Stimulated activated CD4-positive, alpha-beta T cell treated with anti-CD3 and anti-CD28 coated beads, Interleukin-12 subunit alpha, Interleukin-12 subunit beta, amount 100 ng/mL, for 4 hours (primary cell): ENCODE measurements around the gene ITPR3.

Experiments
- DNase-seq: peaks from one replicate; pipeline ENCODE4 v3.0.0-alpha.2; 2020

Gene ITPR3

DNA sequence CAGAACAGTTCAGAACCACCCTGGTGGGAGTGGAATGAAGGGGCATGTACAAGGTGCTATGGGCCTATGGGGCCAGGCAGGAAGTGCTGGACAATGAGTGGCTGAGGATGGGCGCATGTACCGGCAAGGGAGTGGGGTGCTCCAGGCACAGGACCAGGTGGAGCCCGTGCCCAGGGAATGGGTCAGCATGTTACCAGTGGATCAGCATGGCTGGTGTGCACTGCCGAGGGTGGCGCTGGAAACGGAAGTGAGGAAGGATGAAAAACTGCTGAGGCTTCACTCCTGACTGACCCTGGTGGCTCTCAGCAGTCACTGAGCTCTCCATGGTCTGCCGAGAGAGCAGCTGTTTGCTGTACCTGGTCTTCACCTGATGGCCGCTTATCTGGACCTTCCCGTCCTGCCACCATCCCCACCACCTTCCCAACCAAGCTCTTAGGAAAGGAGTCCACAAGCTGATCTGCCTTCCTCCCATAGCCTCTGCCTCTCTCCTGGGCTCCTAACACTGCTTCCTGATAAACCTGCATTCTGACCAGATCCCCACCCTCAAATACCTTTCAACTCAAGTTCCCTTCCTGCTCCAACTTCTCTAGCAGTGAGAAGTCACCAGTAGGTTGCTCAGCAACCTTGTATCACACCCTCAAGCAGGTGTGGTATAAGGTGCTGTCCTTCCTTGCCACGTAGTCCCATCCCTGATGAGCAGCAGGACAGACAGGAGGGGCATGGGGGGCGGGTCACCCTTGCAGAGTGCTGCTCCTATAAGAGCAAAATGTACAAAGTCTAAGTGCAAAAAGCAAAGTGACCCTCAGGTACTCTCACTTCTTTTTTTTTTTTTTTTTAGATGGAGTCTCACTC is 83.3 kb downstream of the ITPR3 start:
- no peak for DNase-seq

DNA sequence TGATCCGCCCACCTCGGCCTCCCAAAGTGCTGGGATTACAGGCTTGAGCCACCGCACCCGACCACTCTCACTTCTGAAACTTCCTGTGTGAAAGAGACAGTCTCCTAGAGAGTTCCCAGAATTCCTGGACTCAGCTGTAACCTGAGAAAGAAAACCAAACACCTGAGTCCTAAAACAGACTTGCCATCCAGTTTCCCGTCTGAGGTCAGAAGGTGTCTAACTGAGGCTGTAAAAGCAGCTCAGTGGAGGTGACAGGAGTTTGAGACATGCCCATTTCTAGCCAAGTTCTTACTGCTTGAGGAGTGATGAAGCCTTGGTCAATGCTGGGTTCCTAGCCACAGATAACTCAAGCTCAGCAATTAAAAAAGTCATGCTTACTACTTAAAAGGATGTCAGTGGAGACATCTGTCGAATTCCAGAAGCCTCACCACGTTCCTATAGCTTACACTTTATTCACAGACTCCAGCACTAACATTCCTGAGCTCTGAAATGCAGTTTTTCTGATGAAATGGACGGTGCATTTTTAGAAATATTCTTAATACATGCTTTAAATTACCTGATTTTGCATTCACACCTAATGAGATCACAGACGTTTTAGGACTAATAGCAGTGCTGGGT is 84.3 kb downstream of the ITPR3 start:
- no peak for DNase-seq

DNA sequence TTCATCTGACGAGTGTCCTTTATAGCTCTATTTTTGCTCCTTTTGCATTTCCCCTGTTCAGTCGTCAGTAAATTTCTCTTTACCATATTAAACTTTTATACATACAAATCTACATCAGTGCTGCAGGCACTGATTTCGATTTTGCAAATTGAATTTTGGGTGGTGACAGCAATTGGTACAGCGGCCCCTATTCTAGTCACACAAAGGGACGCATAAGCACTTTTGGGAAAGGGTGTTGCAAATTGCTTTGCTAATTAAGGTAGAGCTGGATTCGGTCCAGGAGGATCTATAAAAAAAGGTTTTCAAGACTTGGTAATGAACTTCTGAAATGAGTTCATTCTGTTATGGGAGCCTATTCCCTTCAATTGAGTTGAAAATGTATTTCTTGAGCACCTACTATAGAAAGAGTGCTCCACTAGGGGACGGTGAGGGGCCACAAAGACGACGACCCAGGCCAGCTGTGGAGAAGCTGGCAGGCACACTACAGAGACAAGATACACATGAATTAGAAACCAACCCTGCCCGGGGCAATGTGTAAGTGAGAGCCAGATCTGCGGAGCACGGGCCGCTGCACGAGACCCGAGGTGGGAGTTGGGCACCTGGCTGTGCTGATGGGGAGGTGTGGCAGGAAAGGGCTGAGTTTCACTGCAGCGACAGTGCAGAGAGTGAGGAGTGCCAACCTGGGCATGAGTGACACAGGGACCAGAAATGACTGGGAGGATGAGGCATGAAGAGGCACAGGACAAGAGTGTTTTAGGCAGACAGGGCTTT is 85.0 kb downstream of the ITPR3 start:
- no peak for DNase-seq

DNA sequence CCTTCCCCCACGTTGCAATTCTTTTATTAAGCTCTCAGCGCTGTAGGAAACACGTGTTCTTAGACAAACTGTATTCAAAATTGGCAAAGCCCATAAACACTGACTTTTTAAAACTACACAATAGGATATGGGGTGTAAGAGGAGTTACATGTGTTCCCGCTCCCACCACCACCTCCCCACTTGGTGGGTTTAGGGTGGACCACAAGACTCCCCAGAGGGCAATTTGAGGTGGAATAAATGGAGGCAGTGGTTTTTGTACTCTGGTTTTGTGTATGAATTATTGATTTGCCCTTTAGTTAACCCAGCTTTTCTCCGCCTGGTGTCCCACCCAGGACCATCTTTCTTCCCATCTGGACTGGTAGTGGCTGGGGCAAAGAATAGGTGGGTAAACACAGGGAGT is 86.6 kb downstream of the ITPR3 start:
- DNase-seq, result no peak

DNA sequence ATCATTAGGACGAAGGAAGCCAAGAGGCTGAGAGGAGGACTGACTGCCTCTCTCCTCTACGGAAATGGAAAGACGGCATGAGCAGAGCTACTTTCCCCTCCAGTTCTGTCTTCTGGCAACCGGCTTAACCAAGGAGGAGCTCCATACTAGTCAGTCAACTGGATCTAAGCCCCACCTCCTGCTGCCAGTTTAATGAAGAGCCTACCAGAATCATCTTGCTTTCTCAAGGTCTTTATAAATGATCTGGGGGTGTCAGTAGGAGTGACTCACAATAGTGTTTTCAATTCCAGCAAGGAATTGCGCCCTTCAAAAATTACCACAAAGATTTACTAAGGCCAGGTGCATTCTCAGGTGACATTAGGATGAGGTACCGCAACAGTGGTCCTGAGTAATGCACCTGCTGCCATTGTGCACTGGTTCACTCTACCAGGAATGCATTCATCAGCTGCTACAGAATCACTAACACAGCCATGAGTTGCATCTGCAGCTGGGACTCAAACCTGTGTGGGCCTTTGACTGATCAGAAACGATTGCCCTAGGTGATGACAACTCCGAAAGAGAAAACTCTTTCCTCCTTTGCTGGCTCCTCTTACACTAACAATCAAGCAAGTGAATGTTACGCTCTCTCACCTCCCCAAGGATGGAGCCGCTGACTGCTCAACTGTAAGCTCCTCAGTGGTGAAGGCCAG is 87.5 kb downstream of the ITPR3 start:
- DNase-seq, result no peak

DNA sequence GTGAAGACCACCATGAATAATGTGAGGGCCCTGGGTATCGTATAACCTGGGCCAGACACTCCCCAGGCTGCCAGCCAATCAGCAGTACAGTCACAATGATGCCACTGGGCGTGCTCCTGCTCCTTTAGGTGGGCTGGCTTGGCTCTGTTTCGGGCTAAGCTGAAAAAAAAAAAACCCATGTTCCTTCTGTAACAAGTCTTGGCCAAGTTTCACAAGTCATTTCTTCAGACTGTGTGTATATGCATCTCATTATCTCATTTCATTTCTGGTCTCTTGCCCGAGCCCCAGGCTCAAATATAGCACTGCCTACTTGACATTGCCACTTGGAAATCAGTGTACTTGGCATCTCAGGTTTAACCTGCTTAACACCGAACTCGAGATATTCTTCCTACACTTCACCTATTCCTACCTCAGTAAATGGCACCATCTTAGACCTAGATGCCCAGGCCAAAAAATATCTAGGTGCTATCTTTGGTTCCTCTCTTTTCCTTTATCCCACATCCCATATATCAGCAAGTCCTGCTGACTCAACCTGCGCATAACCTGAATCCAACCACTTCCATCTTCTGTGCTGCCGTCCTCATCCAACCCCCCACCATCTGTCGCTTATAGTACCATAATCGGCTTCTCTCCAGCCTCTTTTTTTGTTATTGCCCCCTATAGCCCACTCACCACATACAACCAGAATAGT is 88.6 kb downstream of the ITPR3 start:
- no peak for DNase-seq

DNA sequence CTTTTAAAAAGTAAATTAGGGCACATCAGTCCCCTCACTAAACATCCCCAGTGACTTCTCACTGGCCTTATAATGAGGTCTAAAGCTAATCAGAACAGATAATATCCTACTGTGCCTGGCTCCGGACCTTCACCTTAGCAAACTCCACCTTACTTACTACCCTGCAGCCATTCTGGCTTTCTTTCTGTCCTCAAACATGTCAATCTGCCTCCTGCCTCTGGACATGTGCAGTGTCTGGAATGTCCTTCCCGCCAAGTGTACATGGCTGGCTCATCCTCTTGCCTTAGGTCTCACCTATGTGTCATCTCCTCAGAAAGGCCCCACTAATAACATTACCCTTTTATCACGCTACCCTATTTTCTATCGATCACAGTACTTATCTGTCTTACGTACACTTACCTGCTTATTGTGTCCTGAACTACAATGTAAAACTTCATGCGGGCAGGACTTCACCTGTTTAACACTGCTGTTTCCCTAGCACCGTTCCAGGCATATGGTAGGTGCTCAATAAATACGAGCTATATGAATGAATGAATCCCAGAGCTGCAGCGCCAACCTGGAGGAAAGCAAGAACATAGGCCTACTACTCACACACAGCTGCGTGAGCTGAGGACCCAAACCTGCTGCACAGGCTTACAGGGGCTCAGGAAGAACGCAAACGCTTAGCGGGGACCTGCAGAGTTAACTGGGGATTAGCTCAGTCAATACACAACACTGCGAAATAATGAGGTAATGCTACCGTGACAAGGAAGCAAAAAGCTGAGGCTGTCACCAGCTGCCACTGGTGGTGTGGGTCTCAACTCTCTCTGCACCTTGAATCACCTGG is 89.4 kb downstream of the ITPR3 start:
- no peak for DNase-seq

DNA sequence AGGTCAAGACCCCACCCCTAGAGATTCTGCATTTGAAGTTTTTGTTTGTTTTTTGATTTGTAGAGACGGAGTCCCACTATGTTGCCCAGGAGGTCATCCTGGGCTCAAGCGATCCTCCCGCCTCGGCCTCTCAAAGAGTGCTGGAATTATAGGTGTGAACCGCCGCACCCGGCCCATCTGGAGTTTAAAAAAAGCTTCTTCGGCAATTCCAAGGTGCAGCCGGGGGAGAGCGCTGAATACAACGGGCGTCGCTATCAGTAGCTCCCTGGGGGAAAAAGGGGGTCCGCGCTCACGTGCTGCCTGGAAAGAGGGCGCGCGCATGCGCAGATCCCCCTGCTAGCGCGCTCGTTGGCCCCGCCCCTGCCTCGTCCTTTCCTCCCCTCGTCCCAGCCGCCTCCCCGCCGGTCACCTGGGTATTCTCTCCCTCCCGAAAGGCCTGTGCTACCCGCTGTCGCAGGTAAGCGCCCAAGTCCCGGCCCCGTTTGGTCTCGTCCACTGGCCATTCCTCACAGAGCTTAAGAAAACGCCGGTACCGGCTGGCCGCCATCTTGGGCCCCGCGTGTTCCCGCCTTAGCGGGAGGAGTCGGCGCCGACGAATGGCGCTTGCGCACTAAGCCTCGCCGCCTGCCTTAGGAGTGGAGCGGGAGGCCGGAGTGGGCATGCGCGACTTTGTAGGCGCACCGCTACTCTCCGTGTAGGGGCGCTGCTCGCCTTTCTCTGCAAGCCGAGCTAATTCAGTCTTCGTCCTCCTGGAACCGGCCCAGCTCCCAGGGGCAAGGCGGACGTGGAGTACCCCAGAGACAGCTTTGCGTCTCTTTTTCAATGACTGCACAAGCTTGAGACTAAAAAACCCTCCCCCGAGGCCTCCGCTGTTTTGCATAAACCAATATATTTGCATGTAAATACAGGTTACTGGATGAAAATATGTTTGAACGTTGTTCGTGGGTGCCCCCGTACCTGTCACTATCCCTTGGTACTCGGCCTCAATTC is 90.3 kb downstream of the ITPR3 start, which contains the start of gene UQCC2:
Gene UQCC2, minus strand, starts transcription at position 561 of the 990 bp plus-strand sequence. Its CDS starts 14 bp downstream, at position 547.
- peak; percentile 97 for DNase-seq

DNA sequence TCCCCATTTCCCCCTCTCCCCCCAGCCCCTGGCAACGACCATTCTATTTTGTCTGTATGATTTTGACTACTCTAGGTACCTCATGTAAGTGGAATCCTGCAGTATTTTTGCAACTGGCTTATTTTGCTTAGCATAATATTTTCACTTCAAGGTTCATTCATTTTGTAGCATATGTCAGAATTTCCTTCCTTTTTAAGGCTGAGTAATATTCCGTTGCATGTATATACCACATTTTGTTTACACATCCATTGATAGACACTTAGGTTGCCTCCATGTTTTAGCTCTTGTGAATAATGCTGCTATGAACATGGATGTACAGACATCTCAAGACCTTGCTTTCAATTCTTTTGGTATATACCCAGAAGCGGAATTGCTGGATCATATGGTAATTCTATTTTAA is 91.8 kb downstream of the ITPR3 start:
- no peak for DNase-seq

DNA sequence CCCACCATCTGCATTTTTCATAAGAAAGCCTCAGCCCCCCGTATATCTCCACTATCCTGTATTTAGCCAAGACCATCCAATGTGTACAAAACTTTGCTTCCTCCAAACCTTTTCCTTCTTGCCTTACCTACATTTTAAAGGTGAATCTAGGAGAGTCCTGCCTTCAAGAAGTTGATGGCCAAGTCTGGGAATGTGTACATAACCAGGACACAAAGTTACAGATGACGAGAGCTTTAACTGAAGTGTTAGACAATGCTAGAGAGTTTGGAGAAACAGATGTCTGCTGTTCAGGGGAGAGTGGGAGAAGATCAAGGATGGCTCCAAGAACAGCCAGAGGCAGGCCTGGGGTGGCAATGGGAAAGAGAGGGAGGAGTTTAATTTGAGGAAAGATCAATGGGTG is 92.7 kb downstream of the ITPR3 start:
- no peak for DNase-seq

DNA sequence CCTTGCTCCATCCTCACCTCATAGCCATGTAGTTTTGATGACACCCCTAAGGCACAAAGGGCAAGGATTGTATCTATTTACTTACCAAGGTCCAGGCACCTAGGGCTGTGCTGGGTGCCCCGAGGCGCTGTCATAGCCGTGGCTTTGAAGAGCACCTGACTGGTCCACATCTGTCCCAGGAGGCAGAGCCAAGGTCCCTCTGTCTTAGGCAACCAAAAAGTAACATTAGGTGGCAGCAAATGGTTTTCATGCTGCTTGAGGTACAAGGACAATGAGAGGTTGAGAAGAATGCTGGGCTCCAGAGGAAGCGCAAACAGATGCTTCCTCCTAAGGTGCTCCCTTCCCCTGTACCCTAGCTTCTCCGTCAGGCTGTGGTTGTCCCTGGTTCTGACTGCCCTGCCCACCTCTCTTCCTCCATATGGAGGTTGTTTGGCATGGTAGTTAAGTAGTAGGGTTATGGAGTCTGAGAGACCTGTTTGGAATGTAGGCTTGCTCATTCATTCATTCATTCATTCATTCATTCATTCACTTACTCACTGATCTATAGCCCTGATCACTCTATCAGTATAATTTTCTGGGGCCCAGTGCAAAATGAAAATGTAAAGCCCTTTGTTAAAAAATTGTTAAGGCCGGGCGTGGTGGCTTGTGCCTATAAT is 93.4 kb downstream of the ITPR3 start:
- no peak for DNase-seq

DNA sequence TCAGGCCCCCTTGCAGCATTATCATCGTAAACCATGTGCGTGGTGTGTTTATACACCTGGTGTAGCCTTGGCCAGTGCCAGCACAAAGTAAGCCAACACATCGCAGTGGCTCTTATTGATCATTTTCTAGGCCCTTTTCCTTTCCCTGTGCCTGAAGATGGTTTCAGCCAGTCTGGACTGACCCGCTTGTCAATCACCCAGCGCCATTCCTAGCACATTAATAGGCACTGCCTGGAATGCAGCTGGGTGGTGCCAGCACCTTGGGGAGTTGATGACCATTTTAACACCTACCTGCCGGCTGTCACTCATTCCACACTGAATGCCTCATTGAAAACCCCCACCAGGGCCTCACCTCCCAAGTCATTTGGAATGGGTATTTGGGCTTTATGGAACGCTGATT is 95.3 kb downstream of the ITPR3 start:
- DNase-seq, result no peak

DNA sequence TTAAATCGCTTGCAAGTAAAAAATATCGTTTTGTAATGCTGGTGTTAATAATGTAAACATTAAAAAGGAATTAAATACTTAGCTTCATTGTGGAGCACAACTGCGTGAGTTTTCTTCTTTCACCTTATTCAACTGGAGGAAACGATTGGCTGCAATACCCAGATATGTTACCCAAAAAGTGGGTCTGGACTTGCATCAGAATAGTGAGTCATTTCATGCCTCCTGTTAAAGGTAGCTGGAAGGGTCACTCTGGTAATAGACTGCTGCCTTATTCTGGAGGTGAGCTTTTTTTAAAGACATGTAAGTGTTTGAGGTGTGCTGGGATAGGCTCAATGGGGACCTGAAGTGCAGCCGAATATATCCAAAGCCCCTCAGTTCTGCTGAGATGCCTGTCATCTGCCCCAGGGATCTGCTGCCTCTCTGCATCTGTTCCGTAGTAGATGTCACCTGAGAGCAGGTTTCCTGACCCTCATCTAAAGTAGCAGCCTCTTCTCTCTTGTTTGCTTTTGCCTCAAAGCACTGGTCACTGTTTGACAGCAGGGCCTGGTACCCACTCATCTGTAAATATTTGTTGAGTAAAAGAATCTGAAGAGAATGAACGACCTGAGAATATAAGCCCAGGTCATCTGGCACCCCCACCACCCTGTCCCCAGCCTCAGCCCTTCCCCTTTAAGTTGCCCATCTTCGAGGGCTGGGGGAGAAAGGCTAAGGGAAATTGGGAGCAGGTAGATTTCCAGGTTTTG is 95.9 kb downstream of the ITPR3 start:
- DNase-seq, result no peak

DNA sequence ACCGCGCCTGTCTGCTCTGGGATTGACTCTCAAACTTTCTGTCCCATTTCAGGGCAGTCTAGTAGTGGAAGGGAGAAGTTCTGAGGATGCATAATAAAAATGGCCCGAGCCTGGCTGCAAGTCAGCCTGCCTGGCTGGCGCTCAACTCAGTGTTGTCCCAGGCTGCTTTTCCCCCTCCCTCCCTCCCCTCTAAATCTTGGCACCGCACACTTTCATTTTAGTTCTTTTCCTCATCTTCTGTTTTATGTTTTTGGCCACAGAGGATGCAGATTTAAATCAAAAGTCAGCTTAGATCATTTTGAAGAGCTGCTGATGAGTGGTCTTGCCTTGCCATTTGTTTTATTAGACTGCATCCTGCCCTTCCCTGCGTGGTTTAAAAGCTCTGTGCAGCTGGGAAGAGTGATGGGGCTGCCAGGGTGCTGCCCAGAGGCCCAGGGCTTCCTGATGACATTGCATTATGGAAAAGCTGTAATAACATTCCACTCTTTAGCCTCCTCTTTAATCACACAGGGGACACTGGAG is 96.9 kb downstream of the ITPR3 start:
- DNase-seq, result no peak

DNA sequence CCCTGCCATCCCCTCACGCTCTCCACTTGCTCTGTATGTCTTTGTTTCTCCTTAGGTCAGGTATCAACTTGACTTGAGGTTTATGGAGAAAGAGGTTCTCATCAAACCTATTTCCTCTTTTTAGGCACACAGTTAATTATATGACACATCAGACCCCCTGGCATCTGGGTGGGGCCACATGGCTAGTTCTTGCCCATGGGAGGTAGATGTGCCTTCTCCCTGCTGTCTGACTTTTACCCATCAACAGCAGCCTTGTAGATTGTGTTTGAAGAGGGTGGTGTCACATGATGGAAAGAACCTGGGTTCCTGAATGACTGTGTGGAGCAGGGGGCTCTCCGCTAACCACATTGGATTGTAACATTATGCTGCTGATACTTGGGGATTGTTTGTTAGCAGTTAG is 97.6 kb downstream of the ITPR3 start:
- DNase-seq, result no peak

DNA sequence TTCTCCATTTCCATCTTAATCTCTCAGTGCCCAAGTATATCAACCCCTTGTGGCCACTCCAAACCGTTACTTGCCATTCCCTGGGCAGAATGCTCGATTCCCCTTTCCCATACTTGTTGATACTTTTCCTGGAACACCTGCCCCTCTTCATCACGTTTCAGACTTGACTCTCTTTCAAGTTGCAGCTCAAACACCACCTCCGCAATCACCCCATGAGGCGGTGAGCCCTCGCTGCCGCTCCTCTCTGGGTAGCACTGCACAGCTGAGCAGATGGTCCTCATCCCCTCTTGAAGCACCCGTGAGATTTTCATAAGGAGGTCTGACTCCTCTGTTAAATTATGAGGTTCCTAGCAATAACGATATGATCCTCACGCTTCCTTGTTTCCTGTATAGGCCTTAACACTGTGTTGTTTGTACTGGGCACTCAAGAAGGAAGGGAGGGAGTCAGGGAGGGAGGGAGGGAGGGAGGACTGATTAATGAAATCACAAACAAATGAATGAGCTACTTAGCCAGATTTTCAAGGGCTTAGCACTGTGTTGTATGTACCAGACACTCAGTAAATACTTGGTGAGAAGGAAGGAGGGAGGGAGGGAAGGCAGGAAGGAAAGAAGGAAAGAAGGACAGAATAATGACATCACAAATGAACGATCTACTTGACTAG is 98.3 kb downstream of the ITPR3 start:
- DNase-seq, result no peak

DNA sequence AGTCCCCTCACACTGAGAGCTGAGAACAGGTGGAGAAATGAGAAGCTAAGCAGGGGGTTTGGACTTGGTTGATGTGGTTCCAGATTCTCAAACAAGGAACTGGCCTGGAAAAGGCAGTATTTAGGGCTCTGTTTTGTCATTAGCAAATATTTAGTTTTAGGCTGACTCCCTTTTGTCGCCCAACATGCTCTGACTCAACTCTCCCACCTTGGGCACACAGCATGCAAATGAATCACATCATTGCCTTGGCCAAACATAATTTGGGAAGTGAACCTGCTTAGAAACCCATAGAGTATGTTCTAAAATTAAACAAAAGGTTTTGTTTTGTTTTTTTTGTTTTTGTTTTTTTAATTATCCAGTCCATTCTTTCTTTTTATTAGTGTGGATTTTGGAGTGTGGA is 99.9 kb downstream of the ITPR3 start:
- DNase-seq, result no peak

DNA sequence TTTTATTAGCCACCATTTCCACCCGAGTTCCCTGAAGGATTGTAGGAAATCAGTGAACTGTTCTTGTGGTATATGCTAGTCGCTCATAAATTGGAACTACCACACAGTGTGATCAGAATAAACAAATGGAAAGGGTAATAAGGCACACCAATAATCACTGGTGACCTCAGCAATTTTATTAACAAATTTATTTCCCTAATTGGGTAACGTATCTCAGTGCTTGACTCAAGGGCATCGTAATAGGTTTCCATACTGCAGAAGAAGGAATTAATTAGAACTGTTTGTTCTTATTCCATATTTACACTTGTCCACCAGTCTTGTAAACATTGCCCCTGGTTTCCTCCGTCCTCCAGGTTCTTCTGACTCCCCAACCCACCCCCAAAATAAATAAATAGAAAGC is 100.4 kb downstream of the ITPR3 start:
- no peak for DNase-seq
